NCI-H2081 (cell line): ENCODE data around the gene PCDHA3.
"Not testable (repeated sequence)": the region's sequence is repeated elsewhere in the genome, so short reads cannot be mapped to it uniquely, and the experiment has no call there.

Experiments
- DNase-seq, 2 experiments: peaks; one replicate each; lab custom pipeline; 2025; lab: John Stamatoyannopoulos, UW

PCDHA3 gene

GRCh38 chr5:140800816-140801493 is at the start of gene PCDHA3:
TSS of gene PCDHA3 (plus strand) at chr5:140801057.
- DNase-seq: no peak

GRCh38 chr5:140753561-140753960 is 47.3 kb upstream of the PCDHA3 start:
- no peak for DNase-seq

GRCh38 chr5:140764177-140764973 is 36.5 kb upstream of the PCDHA3 start:
- no peak for DNase-seq

- no peak for DNase-seq
Measured at GRCh38 chr5:140767444-140767843, 33.4 kb upstream of the PCDHA3 start.

- DNase-seq: no peak
Measured at GRCh38 chr5:140780512-140780911, 20.3 kb upstream of the PCDHA3 start.

- peak; percentile 16 to 41 for DNase-seq
Measured at GRCh38 chr5:140785905-140786686, 14.8 kb upstream of the PCDHA3 start, which contains the start of gene PCDHA1. TSS of gene PCDHA1 (plus strand) at chr5:140786140.

- not testable (repeated sequence) for DNase-seq
Measured at GRCh38 chr5:140787422-140787821, 13.4 kb upstream of the PCDHA3 start.

- DNase-seq: not testable (repeated sequence)
Measured at GRCh38 chr5:140787849-140788504, 12.9 kb upstream of the PCDHA3 start.

- DNase-seq: no peak
Measured at GRCh38 chr5:140791089-140791488, 9.8 kb upstream of the PCDHA3 start.

- no peak for DNase-seq
Measured at GRCh38 chr5:140794595-140795258, 6.1 kb upstream of the PCDHA3 start, which contains the start of gene PCDHA2. TSS of gene PCDHA2 (plus strand) at chr5:140794852.

GRCh38 chr5:140795259-140795641 is 5.6 kb upstream of the PCDHA3 start:
- DNase-seq: no peak

GRCh38 chr5:140796072-140796717 is 4.7 kb upstream of the PCDHA3 start:
- DNase-seq: not testable (repeated sequence)

- DNase-seq: no peak
Measured at GRCh38 chr5:140796718-140797095, 4.2 kb upstream of the PCDHA3 start.

GRCh38 chr5:140801494-140801841 is 611 bp downstream of the PCDHA3 start:
- no peak for DNase-seq

- not testable (repeated sequence) for DNase-seq
Measured at GRCh38 chr5:140802381-140802780, 1.5 kb downstream of the PCDHA3 start.

GRCh38 chr5:140802781-140803271 is 2.0 kb downstream of the PCDHA3 start:
- DNase-seq: no peak

- no peak for DNase-seq
Measured at GRCh38 chr5:140806834-140807775, 6.2 kb downstream of the PCDHA3 start, which contains the start of gene PCDHA4. TSS of gene PCDHA4 (plus strand) at chr5:140807068.

GRCh38 chr5:140808241-140808888 is 7.5 kb downstream of the PCDHA3 start:
- DNase-seq: not testable (repeated sequence)

- no peak for DNase-seq
Measured at GRCh38 chr5:140808889-140809291, 8.0 kb downstream of the PCDHA3 start.
